Activated T-cell treated with anti-CD3 and anti-CD28 coated beads, Interleukin-2, amount 50 U/mL, for 48 hours (primary cell): ENCODE results near the gene HJURP.

Experiments
- DNase-seq, 2 experiments: peaks; one replicate each; pipeline ENCODE4 v3.0.0-alpha.2; 2020

The HJURP gene

DNA sequence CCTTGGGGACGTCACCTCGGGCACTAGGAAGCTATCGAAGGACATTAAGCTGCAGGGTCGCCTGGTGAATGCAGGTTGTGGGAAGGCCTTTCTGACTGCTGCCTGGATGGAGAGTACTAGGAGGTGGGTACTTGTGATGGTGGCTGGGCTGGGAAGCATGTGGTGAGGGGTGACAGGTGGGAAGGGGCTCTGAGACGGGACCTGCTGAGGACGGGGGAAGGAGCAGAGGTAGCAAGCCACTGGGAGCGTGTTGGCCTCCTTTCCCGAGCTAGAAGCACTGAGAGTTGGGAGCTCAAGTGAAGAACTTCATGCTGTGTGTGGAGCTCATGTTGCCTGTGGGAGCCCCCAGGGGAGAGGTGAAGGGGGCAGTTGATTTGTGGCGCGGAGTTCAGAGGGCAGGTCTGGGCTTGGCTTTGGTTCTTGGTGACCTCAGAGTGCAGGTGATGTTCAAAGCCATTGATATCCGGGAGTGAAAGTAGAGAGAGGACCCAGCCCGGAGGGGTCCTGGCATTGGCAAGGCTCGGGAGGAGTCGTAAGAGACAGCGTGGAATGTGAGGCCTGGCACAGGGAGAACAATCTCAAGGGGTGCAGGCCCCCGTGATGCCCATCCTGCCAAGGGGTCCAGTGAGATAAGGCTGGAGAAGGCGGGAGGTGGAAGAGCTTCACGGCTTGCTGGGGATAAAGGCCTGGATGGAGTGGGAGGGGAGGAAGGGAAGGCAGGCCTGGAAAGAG, 63.0 kb downstream of the HJURP start:
- no peak for DNase-seq

GRCh38 chr2:233789554-233789953, 64.8 kb downstream of the HJURP start:
- DNase-seq = no peak
